ENCODE results near the gene FAM174C. TPM values are rescaled to one million over a fixed set of nuclear protein-coding genes. Genes with fewer than 3 reads are reported as not detected.

Gene FAM174C
- total RNA-seq, 1 experiment from 2014 or later = 59.4 TPM

- TF ChIP-seq ERG (CRISPR knock-in tag; IDR thresholded peaks at IDR 0.05) = no peak; the same call in 1 of the 2 replicates
- peak; percentile 86 for TF ChIP-seq SP1 (CRISPR knock-in tag; conservative IDR thresholded peaks at IDR 0.05)
Observed at GRCh38 chr19:1269065-1269477, 6.3 kb upstream of the FAM174C start, which contains the start of gene CIRBP (continued).

DNA sequence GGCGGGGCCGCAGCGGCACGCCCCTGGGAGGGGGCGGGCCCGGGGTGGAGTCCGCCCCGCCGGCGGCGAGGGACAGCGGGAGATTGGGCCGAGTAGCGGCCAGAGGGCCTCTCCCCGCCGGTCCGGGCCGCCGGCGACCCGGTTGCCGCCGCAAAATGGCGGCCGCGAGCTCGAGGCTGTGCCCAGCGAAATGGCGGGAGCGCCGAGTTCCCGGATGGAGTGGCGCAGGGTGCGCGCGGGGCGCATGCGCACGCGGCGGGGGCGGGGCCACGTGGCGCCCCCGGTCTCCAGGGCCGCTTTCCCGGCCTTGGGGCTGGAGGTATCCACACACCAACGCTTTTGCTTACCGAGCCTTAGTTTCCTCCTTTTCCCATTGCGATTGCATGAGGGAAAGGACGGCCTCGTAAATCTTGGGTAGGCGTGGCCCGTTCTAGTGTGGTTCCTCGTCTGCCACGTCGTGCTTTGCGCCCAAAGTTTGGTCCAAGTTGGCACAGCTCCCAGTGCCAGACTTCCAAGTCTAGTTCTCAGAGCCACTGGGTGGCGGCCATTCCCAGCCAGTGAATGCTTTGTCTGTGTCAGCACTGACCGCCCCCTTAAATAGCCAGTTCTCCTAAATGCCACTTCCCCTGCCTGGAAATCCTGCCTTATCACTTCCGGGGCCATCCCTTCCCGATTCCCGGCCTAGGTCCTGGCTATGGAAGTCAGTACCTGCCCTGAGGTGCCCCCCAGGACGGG is 5.7 kb upstream of the FAM174C start:
- H3K4me3 Mint-ChIP-seq = peak overlapping the region; percentile 79
- DNase-seq (ENCODE audit: low spot score) (peak; percentile 79), ATAC-seq (peak; percentile 0)
- peaks cover 7% of the 10 kb centered on the region for H3K27me3 Mint-ChIP-seq (ENCODE audit: low read depth)
- H3K27ac Mint-ChIP-seq = peak overlapping the region; percentile 97
- no peaks in the 10 kb centered on the region for H3K9me3 Mint-ChIP-seq
- CTCF ChIA-PET = interaction anchor here (0.8 to 15.6 kb wide), 12 partner anchors 10 to 205 kb away, joined by 3 to 648 read pairs (median 3); partner anchors contain the start of gene ATP5F1D
- H3K4me1 Mint-ChIP-seq = peaks cover 61% of the 10 kb centered on the region
- POLR2A ChIA-PET = interaction anchor here (0.6 to 2.8 kb wide), 18 partner anchors 10 to 299 kb away, joined by 3 to 37 read pairs (median 4); no protein-coding TSS in a partner anchor
- H3K36me3 Mint-ChIP-seq = peaks cover 42% of the 10 kb centered on the region
- TF ChIP-seq ZNF416 (CRISPR knock-in tag; IDR thresholded peaks at IDR 0.05) = peak; percentile 86
- TF ChIP-seq FOXJ3 (CRISPR knock-in tag; IDR thresholded peaks at IDR 0.05; ENCODE audit: borderline replicate concordance) = no peak
- TF ChIP-seq MXD4 (CRISPR knock-in tag; IDR thresholded peaks at IDR 0.05; ENCODE audit: borderline replicate concordance) = no peak
- TF ChIP-seq, protein P1, sequence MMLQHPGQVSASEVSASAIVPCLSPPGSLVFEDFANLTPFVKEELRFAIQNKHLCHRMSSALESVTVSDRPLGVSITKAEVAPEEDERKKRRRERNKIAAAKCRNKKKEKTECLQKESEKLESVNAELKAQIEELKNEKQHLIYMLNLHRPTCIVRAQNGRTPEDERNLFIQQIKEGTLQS (CRISPR knock-in tag; conservative IDR thresholded peaks at IDR 0.05) = no peak
- TF ChIP-seq EMX1 (CRISPR knock-in tag; IDR thresholded peaks at IDR 0.05) = peak; percentile 91
- TF ChIP-seq, protein P2, sequence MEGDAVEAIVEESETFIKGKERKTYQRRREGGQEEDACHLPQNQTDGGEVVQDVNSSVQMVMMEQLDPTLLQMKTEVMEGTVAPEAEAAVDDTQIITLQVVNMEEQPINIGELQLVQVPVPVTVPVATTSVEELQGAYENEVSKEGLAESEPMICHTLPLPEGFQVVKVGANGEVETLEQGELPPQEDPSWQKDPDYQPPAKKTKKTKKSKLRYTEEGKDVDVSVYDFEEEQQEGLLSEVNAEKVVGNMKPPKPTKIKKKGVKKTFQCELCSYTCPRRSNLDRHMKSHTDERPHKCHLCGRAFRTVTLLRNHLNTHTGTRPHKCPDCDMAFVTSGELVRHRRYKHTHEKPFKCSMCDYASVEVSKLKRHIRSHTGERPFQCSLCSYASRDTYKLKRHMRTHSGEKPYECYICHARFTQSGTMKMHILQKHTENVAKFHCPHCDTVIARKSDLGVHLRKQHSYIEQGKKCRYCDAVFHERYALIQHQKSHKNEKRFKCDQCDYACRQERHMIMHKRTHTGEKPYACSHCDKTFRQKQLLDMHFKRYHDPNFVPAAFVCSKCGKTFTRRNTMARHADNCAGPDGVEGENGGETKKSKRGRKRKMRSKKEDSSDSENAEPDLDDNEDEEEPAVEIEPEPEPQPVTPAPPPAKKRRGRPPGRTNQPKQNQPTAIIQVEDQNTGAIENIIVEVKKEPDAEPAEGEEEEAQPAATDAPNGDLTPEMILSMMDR (IDR thresholded peaks at IDR 0.05) = no peak
- TF ChIP-seq OVOL2 (CRISPR knock-in tag; IDR thresholded peaks at IDR 0.05; ENCODE audit: borderline replicate concordance) = no peak; the same call in 1 of the 2 replicates
- TF ChIP-seq GTF2I (CRISPR knock-in tag; conservative IDR thresholded peaks at IDR 0.05) = no peak
- TF ChIP-seq NFATC4 (CRISPR knock-in tag; IDR thresholded peaks at IDR 0.05) = peak; percentile 83
- no peak for TF ChIP-seq TEAD1 (CRISPR knock-in tag; IDR thresholded peaks at IDR 0.05)
- TF ChIP-seq, protein P3, sequence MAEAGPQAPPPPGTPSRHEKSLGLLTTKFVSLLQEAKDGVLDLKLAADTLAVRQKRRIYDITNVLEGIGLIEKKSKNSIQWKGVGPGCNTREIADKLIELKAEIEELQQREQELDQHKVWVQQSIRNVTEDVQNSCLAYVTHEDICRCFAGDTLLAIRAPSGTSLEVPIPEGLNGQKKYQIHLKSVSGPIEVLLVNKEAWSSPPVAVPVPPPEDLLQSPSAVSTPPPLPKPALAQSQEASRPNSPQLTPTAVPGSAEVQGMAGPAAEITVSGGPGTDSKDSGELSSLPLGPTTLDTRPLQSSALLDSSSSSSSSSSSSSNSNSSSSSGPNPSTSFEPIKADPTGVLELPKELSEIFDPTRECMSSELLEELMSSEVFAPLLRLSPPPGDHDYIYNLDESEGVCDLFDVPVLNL (CRISPR knock-in tag; IDR thresholded peaks at IDR 0.05; ENCODE audit: borderline replicate concordance, low read depth) = no peak
- TF ChIP-seq CDX4 (CRISPR knock-in tag; IDR thresholded peaks at IDR 0.05; ENCODE audit: borderline replicate concordance) = no peak
- no peak; the same call in 1 of the 2 replicates for TF ChIP-seq PRRX2 (CRISPR knock-in tag; IDR thresholded peaks at IDR 0.05)
- TF ChIP-seq ZNF317 (CRISPR knock-in tag; IDR thresholded peaks at IDR 0.05; ENCODE audit: borderline replicate concordance, low read depth) = no peak
- TF ChIP-seq SP1 (CRISPR knock-in tag; conservative IDR thresholded peaks at IDR 0.05) = no peak
- TF ChIP-seq ZNF263 (CRISPR knock-in tag; IDR thresholded peaks at IDR 0.05; ENCODE audit: low read depth) = no peak
- TF ChIP-seq MYBL2 (CRISPR knock-in tag; IDR thresholded peaks at IDR 0.05) = 0 out of 2 replicates have a peak, but pooled peaks have one; percentile 42
- no peak for TF ChIP-seq NFYB (CRISPR knock-in tag; conservative IDR thresholded peaks at IDR 0.05; ENCODE audit: low read depth)
- TF ChIP-seq ZNF423 (CRISPR knock-in tag; IDR thresholded peaks at IDR 0.05) = no peak
- TF ChIP-seq ZNF532 (CRISPR knock-in tag; IDR thresholded peaks at IDR 0.05; ENCODE audit: borderline replicate concordance) = peak; percentile 76; the same call in 1 of the 2 replicates
- peak; percentile 57; the same call in 1 of the 2 replicates for TF ChIP-seq ELF4 (CRISPR knock-in tag; IDR thresholded peaks at IDR 0.05; ENCODE audit: low read depth)
- TF ChIP-seq JUN (CRISPR knock-in tag; IDR thresholded peaks at IDR 0.05) = no peak
- no peak for TF ChIP-seq IRF2 (CRISPR knock-in tag; IDR thresholded peaks at IDR 0.05; ENCODE audit: borderline replicate concordance, low read depth)
- TF ChIP-seq NFE2L1 (CRISPR knock-in tag; IDR thresholded peaks at IDR 0.05) = no peak
- no peak for TF ChIP-seq ZNF121 (CRISPR knock-in tag; IDR thresholded peaks at IDR 0.05)
- peak; percentile 78 for TF ChIP-seq ZNF671 (CRISPR knock-in tag; IDR thresholded peaks at IDR 0.05)
- 0 out of 2 replicates have a peak, but pooled peaks have one; percentile 50 for TF ChIP-seq RORB (CRISPR knock-in tag; IDR thresholded peaks at IDR 0.05)

All from WTC11 (cell line).